ENCODE measurements around the gene PRSS27. TPM values are rescaled to one million over a fixed set of nuclear protein-coding genes. Genes with fewer than 3 reads are reported as not detected.

The PRSS27 gene
- total and polyA plus RNA-seq, 2 donors (not counting 1 experiment from before 2014, with no cell fraction given) = 2.1 to 2.4 TPM

DNA sequence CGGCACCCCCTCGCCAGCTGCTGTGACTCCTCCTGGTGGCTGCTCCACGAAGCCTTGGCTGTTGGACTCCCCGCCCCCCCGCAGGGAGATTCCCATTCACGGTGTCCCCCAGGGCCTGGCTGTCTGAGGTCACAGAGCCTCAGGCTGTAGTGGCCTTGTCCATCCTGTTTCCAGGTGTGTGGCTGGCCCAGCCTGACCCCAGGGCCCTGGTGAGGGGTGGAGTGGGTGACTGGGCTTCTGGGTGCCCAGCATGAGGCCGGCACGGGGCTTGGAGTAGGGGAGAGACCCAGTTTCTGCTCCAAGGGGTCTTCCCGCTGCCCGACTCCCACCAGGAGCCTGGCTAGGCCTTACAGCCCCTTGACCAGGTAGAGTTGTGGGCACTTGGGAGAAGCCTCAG, 10.4 kb downstream of the PRSS27 start:
- CTCF ChIA-PET = no interaction called here
- no peak overlapping the region for H3K4me3 ChIP-seq (ENCODE audit: control extremely low read depth in 1 of 5, extremely low read depth in 1 of 5, insufficient read depth in 1 of 5, low read depth in 2 of 5, low read length in 4 of 5)

DNA sequence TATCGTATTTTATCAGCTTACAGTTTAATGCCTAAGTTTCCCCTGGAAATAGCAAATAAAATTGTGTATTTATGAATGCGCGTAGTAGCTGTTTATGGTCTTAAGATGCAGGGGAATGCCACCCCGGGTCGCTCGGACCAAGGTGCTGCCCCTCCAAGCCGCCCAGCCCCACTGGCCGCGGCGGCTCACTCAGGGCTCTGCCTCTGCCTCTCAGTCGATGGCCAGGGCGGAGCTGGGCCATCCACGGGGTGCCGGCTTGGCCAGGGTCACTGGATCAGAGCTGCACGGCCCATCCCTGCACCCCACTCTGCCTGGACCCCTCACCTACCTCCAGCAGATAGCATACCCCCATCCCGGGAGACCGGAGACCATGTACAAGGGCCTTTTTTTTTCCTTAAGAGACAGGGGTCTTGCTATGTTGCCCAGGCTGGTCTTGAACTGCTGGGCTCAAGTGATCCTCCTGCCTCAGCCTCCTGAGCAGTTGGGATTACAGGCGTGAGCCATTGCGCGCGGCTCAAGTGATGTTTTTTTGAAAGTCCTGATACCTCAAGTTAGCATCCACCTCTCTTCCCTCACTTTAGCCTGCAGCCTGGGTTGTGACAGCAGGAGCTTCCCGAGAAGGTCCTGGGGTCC, 11.0 kb downstream of the PRSS27 start:
- H3K9me3 ChIP-seq (ENCODE audit: control extremely low read depth in 1 of 3, control insufficient read depth in 2 of 3, insufficient read depth in 1 of 3, low read length in 2 of 3) = peaks cover 0 to under 1% (median 0%) of the 10 kb centered on the region in 3 donors
- H3K4me1 ChIP-seq (ENCODE audit: control insufficient read depth in 2 of 2, insufficient read depth in 2 of 2, low read length in 2 of 2) = no peaks in the 10 kb centered on the region
- intact Hi-C loops (cut with micrococcal nuclease) = no loop called here
- ChIA-PET POLR2A (no interaction called here), CTCF (interaction anchor here (0.6 to 1.2 kb wide), 2 partner anchors 159 to 181 kb away, joined by 3 read pairs; no protein-coding TSS in a partner anchor)
- peaks cover 48% of the 10 kb centered on the region for H4K20me1 ChIP-seq (ENCODE audit: control insufficient read depth, insufficient read depth, low read length, poor library complexity, severe bottlenecking)
- H3K9me3 Mint-ChIP-seq (ENCODE audit: insufficient read depth) = no peaks in the 10 kb centered on the region
- no peak overlapping the region for H3K27ac ChIP-seq (ENCODE audit: low read length in 2 of 2)
- ATAC-seq (ENCODE audit: low read depth) (no peak), DNase-seq (no peak)
- no peak overlapping the region for H3K4me3 ChIP-seq (ENCODE audit: control extremely low read depth in 1 of 5, extremely low read depth in 1 of 5, insufficient read depth in 1 of 5, low read depth in 2 of 5, low read length in 4 of 5)
- no peak overlapping the region for H2AFZ ChIP-seq (ENCODE audit: insufficient read depth, low read depth, low read length, poor library complexity, severe bottlenecking)
- H3K4me1 Mint-ChIP-seq = peaks cover 2% of the 10 kb centered on the region
- no peaks in the 10 kb centered on the region for H3K27me3 Mint-ChIP-seq
- 99% methylated on average over 20 of the region's 22 CpGs for WGBS (ENCODE audit: insufficient coverage)
- no peak overlapping the region for H3K9ac ChIP-seq (ENCODE audit: low read length)
- peaks cover 0 to 37% of the 10 kb centered on the region in 2 experiments for H3K36me3 ChIP-seq (replicated peaks in 1 of 2; ENCODE audit: control extremely low read depth in 1 of 2, control insufficient read depth in 1 of 2, extremely low read depth in 1 of 2, insufficient read depth in 2 of 2, low read length in 1 of 2)
- no peak overlapping the region for H3K4me3 Mint-ChIP-seq
- TF ChIP-seq, protein P1, sequence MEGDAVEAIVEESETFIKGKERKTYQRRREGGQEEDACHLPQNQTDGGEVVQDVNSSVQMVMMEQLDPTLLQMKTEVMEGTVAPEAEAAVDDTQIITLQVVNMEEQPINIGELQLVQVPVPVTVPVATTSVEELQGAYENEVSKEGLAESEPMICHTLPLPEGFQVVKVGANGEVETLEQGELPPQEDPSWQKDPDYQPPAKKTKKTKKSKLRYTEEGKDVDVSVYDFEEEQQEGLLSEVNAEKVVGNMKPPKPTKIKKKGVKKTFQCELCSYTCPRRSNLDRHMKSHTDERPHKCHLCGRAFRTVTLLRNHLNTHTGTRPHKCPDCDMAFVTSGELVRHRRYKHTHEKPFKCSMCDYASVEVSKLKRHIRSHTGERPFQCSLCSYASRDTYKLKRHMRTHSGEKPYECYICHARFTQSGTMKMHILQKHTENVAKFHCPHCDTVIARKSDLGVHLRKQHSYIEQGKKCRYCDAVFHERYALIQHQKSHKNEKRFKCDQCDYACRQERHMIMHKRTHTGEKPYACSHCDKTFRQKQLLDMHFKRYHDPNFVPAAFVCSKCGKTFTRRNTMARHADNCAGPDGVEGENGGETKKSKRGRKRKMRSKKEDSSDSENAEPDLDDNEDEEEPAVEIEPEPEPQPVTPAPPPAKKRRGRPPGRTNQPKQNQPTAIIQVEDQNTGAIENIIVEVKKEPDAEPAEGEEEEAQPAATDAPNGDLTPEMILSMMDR (IDR thresholded peaks at IDR 0.05) = no peak
- TF ChIP-seq EZH2 (IDR thresholded peaks at IDR 0.05; ENCODE audit: borderline replicate concordance, insufficient read depth, low read depth, low read length, poor library complexity, severe bottlenecking) = no peak
- H3K79me2 ChIP-seq (ENCODE audit: control insufficient read depth, insufficient read depth, low read length) = peaks cover 4% of the 10 kb centered on the region
- H3K27me3 ChIP-seq (replicated peaks in 1 of 4; ENCODE audit: control extremely low read depth in 1 of 4, control insufficient read depth in 3 of 4, insufficient read depth in 4 of 4, low read length in 3 of 4) = no peaks in the 10 kb centered on the region
- H3K4me2 ChIP-seq (replicated peaks; ENCODE audit: low read depth, low read length, poor library complexity, severe bottlenecking) = no peak overlapping the region
- H3K27ac Mint-ChIP-seq = no peak overlapping the region

More for the DNA sequence above, 10.4 kb downstream of the PRSS27 start:
- peaks cover 43% of the 10 kb centered on the region for H4K20me1 ChIP-seq (ENCODE audit: control insufficient read depth, insufficient read depth, low read length, poor library complexity, severe bottlenecking)
- H3K4me3 Mint-ChIP-seq = no peak overlapping the region
- no peaks in the 10 kb centered on the region for H3K79me2 ChIP-seq (ENCODE audit: control insufficient read depth, insufficient read depth, low read length)
- H3K27ac Mint-ChIP-seq = no peak overlapping the region
- H3K27me3 ChIP-seq (replicated peaks in 1 of 4; ENCODE audit: control extremely low read depth in 1 of 4, control insufficient read depth in 3 of 4, insufficient read depth in 4 of 4, low read length in 3 of 4) = no peaks in the 10 kb centered on the region
- no peak overlapping the region for H3K27ac ChIP-seq (ENCODE audit: low read length in 2 of 2)
- peaks cover 0 to 34% of the 10 kb centered on the region in 2 experiments for H3K36me3 ChIP-seq (replicated peaks in 1 of 2; ENCODE audit: control extremely low read depth in 1 of 2, control insufficient read depth in 1 of 2, extremely low read depth in 1 of 2, insufficient read depth in 2 of 2, low read length in 1 of 2)
- H3K9me3 Mint-ChIP-seq (ENCODE audit: insufficient read depth) = no peaks in the 10 kb centered on the region
- H3K4me1 Mint-ChIP-seq = peaks cover 2% of the 10 kb centered on the region
- no peak for TF ChIP-seq EZH2 (IDR thresholded peaks at IDR 0.05; ENCODE audit: borderline replicate concordance, insufficient read depth, low read depth, low read length, poor library complexity, severe bottlenecking)
- TF ChIP-seq, protein P1 (IDR thresholded peaks at IDR 0.05) = no peak
- 95% methylated on average over 10 of the region's 10 CpGs for WGBS (ENCODE audit: insufficient coverage)
- POLR2A ChIA-PET = no interaction called here
- H3K9ac ChIP-seq (ENCODE audit: low read length) = no peak overlapping the region
- H3K9me3 ChIP-seq (ENCODE audit: control extremely low read depth in 1 of 3, control insufficient read depth in 2 of 3, insufficient read depth in 1 of 3, low read length in 2 of 3) = peaks cover 0 to 3% (median 0%) of the 10 kb centered on the region in 3 donors
- intact Hi-C loops (cut with micrococcal nuclease) = no loop called here
- DNase-seq (no peak), ATAC-seq (ENCODE audit: low read depth) (no peak)
- no peak overlapping the region for H2AFZ ChIP-seq (ENCODE audit: insufficient read depth, low read depth, low read length, poor library complexity, severe bottlenecking)
- H3K4me2 ChIP-seq (replicated peaks; ENCODE audit: low read depth, low read length, poor library complexity, severe bottlenecking) = no peak overlapping the region
- H3K4me1 ChIP-seq (ENCODE audit: control insufficient read depth in 2 of 2, insufficient read depth in 2 of 2, low read length in 2 of 2) = no peaks in the 10 kb centered on the region
- no peaks in the 10 kb centered on the region for H3K27me3 Mint-ChIP-seq

Measured in B cell (primary cell).